HG03159 (cell line): ENCODE measurements around the gene USP24.
"Not testable (repeated sequence)": the region's sequence is repeated elsewhere in the genome, so short reads cannot be mapped to it uniquely, and the experiment has no call there.

Source experiments
- ATAC-seq: cut with Tn5 transposase; IDR thresholded peaks from one replicate; pipeline ENCODE4 v1.9.1; 2021; ENCODE audit warnings: mild to moderate bottlenecking, moderate library complexity; ENCODE audit not compliant: unreplicated experiment

Gene USP24

DNA sequence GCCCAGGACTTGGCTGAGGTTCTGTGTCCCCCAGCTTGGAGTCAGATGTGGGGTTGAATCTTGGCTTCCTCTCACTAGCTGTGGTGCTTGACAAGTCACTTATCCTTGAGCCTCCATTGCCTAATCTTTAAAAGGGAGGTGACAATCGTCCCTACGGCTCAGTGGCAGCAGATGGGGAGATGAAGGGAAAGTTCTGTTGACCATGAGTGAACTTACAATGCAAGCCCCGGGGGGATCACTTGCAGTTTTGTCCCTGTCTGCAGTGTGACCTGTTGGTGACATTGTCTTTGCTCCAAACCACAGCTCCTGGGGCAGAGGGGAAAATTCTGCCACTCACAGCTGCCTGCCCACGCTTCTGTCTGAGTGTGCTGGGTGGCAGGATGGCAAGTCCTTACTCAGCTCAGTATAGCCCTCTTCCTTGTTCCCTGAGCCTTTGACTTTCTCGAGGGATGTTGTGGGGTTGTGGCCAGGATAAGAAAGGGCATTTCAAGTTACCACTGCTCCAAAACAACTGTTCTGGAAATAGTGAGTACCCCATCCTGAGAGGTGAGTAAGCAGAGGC lies 174.2 kb downstream of the USP24 start:
- no peak for ATAC-seq

- ATAC-seq, result no peak
Measured at GRCh38 chr1:55040083-55040932, 174.9 kb downstream of the USP24 start.

- no peak for ATAC-seq
Measured at GRCh38 chr1:55039342-55040082, 175.7 kb downstream of the USP24 start, which contains the start of gene PCSK9. TSS of gene PCSK9 (plus strand) at chr1:55039548. CDS start at chr1:55039838, 290 bp downstream.

- ATAC-seq, result no peak
Measured at GRCh38 chr1:55038974-55039341, 176.2 kb downstream of the USP24 start.

DNA sequence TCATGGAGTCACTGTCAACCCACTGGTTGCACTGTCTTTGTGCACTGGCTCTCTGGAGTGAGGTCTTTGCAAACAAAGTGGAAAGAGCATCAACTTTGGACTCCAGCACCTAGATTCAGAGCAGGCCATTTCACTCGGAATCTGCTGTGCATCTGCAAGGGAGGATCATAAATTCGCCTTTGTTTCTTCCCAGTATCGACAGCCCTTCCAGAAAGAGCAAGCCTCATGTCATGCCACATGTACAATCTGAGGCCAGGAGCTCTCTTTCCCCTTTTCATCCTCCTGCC lies 176.7 kb downstream of the USP24 start:
- ATAC-seq, result no peak

DNA sequence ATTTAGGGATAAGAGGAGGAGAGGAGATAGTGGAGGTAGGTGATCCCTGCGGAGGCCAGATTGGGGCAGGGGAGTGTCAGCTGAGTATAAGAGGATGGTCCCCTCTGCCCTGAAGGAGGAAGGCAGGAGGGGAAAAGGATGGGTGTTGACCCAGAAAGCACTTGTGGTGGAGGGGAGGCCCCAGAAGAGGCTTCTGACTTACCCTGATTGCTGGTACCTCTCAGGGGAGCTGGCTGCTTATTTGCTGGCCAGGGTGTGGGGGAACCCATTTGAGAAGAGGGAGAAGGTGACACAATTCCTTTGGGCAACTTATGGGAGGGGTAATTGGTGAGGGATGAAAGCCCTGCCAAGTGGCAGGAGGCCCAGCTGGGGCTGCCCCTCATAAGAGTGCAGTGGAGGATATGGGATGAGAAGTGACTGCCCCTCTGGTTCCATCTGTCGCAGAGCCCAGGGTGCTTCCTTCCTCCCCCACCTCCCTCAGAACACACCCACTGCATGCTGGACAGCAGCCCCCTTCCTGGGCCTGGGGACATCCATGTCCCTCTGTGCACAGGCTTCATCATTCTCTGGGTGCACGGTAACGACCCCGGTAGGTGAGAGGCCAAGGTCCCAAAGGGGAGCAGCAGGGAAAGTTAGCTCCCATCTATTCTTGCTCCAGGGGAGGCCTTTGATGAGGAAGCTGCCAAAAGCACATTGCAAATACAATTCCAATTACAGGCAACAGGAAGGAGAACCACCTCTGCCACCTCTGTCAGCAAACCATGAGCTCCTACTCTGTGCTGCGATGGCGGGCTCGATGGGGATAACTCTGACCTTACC lies 177.2 kb downstream of the USP24 start:
- ATAC-seq, result no peak

DNA sequence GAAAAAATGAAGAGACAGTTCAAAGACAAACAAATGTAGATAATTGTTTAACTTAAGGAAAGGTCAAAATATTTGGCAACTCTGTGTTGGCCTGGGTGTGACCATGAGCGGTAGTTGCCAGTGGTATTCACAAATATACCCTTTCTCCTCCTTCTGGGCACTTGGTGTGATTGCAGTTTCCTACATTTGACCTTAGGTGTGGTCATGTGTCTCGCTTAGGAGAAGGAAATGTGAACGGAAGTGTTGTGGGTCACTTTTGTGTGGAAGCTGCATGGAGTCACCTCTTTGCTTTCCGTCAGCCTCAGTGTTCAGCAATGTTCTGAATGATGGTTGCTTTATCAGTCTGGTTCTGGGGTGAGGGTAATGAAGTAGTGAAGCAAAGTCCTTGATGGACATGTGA lies 179.3 kb downstream of the USP24 start:
- no peak for ATAC-seq

- ATAC-seq, result no peak
Measured at GRCh38 chr1:55034476-55035133, 180.6 kb downstream of the USP24 start.

- no peak for ATAC-seq
Measured at GRCh38 chr1:55033265-55033614, 181.9 kb downstream of the USP24 start.

GRCh38 chr1:55031098-55031497 lies 184.1 kb downstream of the USP24 start:
- ATAC-seq, result not testable (repeated sequence)

GRCh38 chr1:55026682-55027081 lies 188.5 kb downstream of the USP24 start:
- not testable (repeated sequence) for ATAC-seq

DNA sequence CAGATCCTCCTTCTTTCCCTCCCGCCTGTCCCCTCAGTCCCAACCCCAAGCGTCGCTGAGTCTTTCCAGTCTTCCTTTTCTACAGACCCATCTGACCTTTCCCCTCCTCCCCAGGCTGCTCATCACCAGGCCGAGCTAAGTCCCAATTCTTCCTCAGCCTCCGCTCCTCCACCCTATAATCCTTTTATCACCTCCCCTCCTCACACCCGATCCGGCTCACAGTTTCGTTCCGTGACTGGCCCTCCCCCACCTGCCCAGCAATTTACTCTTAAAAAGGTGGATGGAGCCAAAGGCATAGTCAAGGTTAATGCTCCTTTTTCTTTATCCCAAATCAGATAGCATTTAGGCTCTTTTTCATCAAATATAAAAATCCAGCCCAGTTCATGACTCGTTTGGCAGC lies 191.0 kb downstream of the USP24 start:
- not testable (repeated sequence) for ATAC-seq

- peak; percentile 81 for ATAC-seq
Measured at GRCh38 chr1:55021942-55022546, 193.1 kb downstream of the USP24 start.

DNA sequence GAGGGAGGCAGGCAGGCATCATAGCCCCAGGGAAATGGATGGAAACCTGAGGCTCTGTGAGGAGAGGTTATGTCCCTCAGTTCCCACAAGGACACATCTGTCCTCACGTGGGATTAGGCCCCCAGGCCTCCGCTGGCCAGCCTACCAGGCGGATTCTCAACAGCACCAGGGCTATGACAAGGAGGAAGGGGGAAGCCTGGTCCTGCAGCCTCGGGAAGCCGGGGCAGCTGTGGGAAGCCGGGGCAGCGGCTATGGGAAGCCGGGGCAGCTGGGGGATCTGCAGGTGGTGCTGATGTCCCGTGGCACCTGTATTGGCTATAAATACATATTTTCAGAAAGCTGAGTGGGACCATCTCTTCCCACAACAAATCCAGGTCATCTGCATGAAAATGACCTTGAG lies 196.8 kb downstream of the USP24 start:
- ATAC-seq, result no peak
